Duodenal mucosa (tissue), 2 donors: Measurements from ENCODE around the gene GLS.

Source experiments
- H3K27ac ChIP-seq: one replicate; pipeline ENCODE4 v1.7.0; 2013; ENCODE audit warnings: low read depth, low read length
- H3K27me3 ChIP-seq, 2 donors: one replicate each; pipeline ENCODE4 v1.7.0; 2013; ENCODE audit warnings: low read length in 2 of 2, control low read depth in 1 of 2; ENCODE audit not compliant: insufficient read depth in 2 of 2, control insufficient read depth in 1 of 2
- H3K36me3 ChIP-seq, 2 donors: one replicate each; pipeline ENCODE4 v1.7.0; 2013; ENCODE audit warnings: low read length in 2 of 2, control low read depth in 1 of 2; ENCODE audit not compliant: insufficient read depth in 2 of 2, control insufficient read depth in 1 of 2
- H3K4me1 ChIP-seq, 2 donors: one replicate each; pipeline ENCODE4 v1.7.0; 2013; ENCODE audit warnings: low read length in 2 of 2, control low read depth in 1 of 2; ENCODE audit not compliant: insufficient read depth in 2 of 2, control insufficient read depth in 1 of 2
- H3K4me3 ChIP-seq, 2 donors: one replicate each; pipeline ENCODE4 v1.7.0; 2013; ENCODE audit warnings: low read length in 2 of 2, low read depth in 1 of 2
- H3K9ac ChIP-seq, 2 donors: one replicate each; pipeline ENCODE4 v1.7.0; 2013; ENCODE audit warnings: low read length in 2 of 2, low read depth in 1 of 2
- H3K9me3 ChIP-seq, 2 donors: one replicate each; pipeline ENCODE4 v1.7.0; 2013; ENCODE audit warnings: low read length in 2 of 2, control low read depth in 1 of 2; ENCODE audit not compliant: control insufficient read depth in 1 of 2

Gene GLS

GRCh38 chr2:191006997-191007783, 126.6 kb downstream of the GLS start:
- Histone ChIP-seq H3K4me3 (no peak overlapping the region), H3K4me1 (peaks cover 5 to 10% of the 10 kb centered on the region in 2 donors), H3K27ac (no peak overlapping the region), H3K9ac (no peak overlapping the region), H3K36me3 (peaks cover 77 to 85% of the 10 kb centered on the region in 2 donors), H3K27me3 (no peaks in the 10 kb centered on the region), H3K9me3 (no peaks in the 10 kb centered on the region)

- Histone ChIP-seq H3K36me3 (peaks cover 66 to 74% of the 10 kb centered on the region in 2 donors), H3K4me1 (peaks cover 13 to 18% of the 10 kb centered on the region in 2 donors), H3K27ac (no peak overlapping the region), H3K9me3 (no peaks in the 10 kb centered on the region), H3K9ac (no peak overlapping the region), H3K4me3 (no peak overlapping the region), H3K27me3 (no peaks in the 10 kb centered on the region)
These were observed 127.7 kb downstream of the GLS start for GRCh38 chr2:191008286-191008685.

DNA sequence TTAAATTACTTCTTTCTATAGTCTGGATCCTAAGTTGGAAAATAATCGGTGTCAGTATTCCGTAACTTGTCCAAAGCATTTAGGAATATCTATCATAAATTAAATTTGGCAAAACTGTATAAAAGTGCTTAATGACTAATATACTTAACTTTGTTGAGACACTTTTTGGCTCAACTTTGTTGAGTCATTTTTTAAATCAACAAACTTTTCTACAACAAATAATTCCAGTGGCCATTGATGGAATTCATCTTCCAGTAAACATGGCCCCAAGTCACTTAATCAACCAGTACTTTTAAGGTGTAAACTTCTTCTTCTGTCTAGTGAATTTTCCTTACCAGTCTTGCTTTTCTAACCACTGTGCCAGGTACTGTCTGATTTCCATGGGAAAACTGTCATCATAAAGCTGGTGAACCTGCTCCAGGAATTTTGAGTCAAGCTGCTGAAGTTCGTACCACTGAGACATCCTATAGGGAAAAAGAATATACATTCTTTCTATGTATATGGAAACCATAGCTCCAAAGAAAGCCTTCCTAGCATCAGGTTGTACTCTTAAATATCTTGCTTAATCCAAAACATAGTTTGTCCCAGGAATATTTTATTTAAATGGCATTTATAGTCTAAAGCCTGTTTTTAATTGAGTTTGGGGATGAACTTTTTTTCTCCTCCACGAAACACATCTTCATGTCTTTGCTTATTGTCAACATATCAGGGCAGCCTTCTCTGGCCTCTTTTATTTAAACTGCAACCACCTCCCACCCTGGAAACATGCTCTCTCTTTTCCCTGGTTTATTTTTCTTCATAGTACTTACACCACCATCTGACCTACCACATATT, 129.1 kb downstream of the GLS start:
- Histone ChIP-seq H3K9me3 (no peaks in the 10 kb centered on the region), H3K9ac (no peak overlapping the region), H3K36me3 (peaks cover 51 to 59% of the 10 kb centered on the region in 2 donors), H3K4me3 (no peak overlapping the region), H3K4me1 (peaks cover 17 to 22% of the 10 kb centered on the region in 2 donors), H3K27me3 (no peaks in the 10 kb centered on the region), H3K27ac (no peak overlapping the region)

DNA sequence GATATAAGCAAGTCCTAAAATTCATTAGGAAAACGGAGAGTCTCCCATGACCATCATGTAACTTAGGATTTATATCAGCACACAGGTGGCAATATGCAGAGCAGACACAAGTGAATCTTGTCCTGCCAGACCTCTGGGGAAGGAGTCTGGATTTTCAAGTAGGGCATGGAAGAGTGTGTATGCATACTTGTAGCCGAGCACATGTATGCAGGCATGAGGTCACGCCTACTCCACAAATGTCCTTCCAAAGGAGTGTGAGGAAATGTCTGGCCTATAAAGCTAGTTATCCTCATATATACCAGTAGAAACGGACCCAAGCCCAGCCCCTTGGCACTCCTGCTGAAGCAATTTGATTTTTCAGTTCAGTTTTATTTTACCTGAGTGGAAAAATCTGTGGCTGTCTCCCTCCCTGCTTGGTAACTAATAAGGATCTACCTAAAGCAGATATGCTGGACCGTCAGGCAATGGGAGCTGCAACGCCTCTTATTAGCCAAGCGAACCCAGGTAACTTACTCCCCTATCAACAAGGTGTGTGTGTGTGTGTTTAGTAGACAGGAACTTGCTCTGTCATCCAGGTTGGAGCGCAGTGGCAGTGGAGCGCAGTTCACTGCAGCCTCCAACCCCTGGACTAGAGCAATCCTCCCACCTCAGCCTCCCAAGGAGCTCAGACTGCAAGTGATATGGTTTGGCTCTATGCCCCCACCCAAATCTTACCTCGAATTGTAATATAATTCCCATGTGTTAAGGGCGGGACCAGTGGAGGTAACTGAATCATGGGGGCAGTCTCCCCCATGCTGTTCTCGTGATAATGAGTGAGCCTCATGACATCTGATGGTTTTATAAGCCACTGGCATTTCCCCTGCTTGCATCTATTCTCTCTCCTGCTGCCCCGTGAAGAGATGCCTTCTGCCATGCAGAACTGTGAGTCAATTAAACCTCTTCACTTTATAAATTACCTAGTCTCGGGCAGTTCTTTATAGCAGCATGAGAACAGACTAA, 130.6 kb downstream of the GLS start:
- Histone ChIP-seq H3K9ac (no peak overlapping the region), H3K27ac (no peak overlapping the region), H3K4me1 (peaks cover 20 to 23% of the 10 kb centered on the region in 2 donors), H3K4me3 (peak overlapping the region in 1 of 2 donors; percentile 18), H3K27me3 (no peaks in the 10 kb centered on the region), H3K9me3 (no peaks in the 10 kb centered on the region), H3K36me3 (peaks cover 37 to 45% of the 10 kb centered on the region in 2 donors)

DNA sequence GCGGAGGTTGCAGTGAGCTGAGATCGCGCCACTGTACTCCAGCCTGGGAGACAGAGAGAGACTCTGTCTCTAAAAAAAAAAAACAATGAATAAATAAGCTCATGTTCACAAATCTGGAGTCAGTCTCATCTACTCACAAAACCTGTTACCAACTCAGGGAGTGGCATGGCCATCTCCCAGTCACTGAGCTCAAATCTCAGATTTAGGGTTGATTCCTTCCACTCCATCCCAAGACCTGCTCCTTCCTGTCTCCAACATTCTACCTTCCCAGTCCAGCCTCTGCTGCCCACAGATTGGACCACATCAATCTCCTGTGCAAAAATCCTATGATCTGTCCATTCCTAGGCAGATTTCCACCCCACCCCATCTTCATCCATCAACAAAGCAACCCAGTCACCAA, 131.7 kb downstream of the GLS start:
- H3K9me3 ChIP-seq: no peaks in the 10 kb centered on the region
- no peaks in the 10 kb centered on the region for H3K27me3 ChIP-seq
- H3K4me1 ChIP-seq: peaks cover 20 to 23% of the 10 kb centered on the region in 2 donors
- peak overlapping the region; percentile 91 to 99 for H3K4me3 ChIP-seq
- H3K27ac ChIP-seq: no peak overlapping the region
- peaks cover 25 to 33% of the 10 kb centered on the region in 2 donors for H3K36me3 ChIP-seq
- H3K9ac ChIP-seq: peak overlapping the region in 1 of 2 donors; percentile 83

GRCh38 chr2:191012845-191013681, 132.4 kb downstream of the GLS start:
- Histone ChIP-seq H3K9me3 (no peaks in the 10 kb centered on the region), H3K27me3 (no peaks in the 10 kb centered on the region), H3K36me3 (peaks cover 20 to 29% of the 10 kb centered on the region in 2 donors), H3K4me3 (peak overlapping the region; percentile 91 to 99), H3K27ac (peak overlapping the region; percentile 86), H3K4me1 (peaks cover 20 to 23% of the 10 kb centered on the region in 2 donors), H3K9ac (peak overlapping the region; percentile 83 to 99)

DNA sequence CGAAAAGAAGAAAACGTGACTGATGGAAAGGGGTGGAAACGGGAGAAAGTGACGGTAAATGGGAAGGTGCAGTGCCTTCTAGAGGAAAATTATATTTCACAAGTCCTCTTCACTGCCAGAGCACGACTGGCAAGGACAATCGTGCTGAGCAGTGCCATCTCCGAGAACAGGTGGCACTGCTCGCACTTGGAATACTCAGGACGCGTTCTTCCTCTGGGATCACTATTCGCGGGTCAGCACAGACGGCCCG, 133.0 kb downstream of the GLS start:
- no peaks in the 10 kb centered on the region for H3K27me3 ChIP-seq
- peaks cover 23% of the 10 kb centered on the region in 2 donors for H3K4me1 ChIP-seq
- peaks cover 15 to 23% of the 10 kb centered on the region in 2 donors for H3K36me3 ChIP-seq
- H3K9me3 ChIP-seq: no peaks in the 10 kb centered on the region
- peak overlapping the region; percentile 86 for H3K27ac ChIP-seq
- H3K4me3 ChIP-seq: peak overlapping the region; percentile 91 to 99
- H3K9ac ChIP-seq: peak overlapping the region; percentile 83 to 99

GRCh38 chr2:191013932-191014652, 133.5 kb downstream of the GLS start, which contains the start of gene STAT1:
STAT1 (minus strand) TSS chr2:191014171; CDS start chr2:191010003, 4,168 bp downstream.
- Histone ChIP-seq H3K36me3 (peaks cover 12 to 19% of the 10 kb centered on the region in 2 donors), H3K27me3 (no peaks in the 10 kb centered on the region), H3K9ac (peak within 1 kb of the TSS; percentile 83 to 99), H3K4me3 (peak within 1 kb of the TSS; percentile 91 to 99), H3K27ac (peak within 1 kb of the TSS; percentile 86), H3K9me3 (no peaks in the 10 kb centered on the region), H3K4me1 (peaks cover 23 to 28% of the 10 kb centered on the region in 2 donors)
